ELF-1 (cell line): ENCODE data around the gene POU2AF2.

ENCODE experiments used
- DNase-seq: peaks from one replicate; pipeline ENCODE4 v3.0.0-alpha.2; 2016; ENCODE audit warnings: low read depth, low spot score

POU2AF2 gene

GRCh38 chr11:111330234-111330893 is 84.8 kb downstream of the POU2AF2 start:
- no peak for DNase-seq

DNA sequence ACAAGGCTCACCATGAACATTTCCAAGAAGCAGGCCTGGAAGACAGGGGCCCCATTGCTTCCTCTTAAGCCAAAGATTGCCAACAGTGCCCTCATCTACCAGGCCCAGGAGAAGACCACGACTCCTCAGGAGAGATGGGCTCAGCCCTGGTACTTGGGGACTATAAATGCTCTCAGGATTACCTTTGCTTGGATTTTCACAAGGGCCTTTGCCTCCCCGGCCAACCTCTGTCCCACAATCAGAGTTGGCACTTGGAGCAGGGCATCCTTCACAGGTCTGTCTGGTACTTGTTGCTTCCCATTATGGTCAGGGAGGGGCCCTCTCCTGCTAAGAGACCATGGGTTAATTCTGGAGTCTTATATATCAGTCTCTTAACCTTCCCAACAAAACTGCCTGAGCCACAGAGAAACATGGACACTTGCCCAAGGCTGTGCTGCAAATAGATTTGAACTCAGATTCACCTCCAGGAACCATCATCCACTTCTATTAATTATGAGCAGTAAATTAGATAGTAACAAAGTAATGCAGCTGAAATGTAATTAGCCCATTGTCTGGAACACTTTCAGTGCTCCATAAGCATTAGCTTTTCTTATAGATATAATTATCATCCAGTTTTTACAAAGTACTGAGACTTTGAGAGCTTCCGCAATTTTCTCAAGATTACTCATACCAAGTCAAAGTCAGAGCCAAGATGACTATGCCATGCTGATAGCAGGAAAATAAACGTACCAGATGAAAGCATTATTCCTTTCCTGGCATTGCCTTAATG is 86.4 kb downstream of the POU2AF2 start:
- no peak for DNase-seq

DNA sequence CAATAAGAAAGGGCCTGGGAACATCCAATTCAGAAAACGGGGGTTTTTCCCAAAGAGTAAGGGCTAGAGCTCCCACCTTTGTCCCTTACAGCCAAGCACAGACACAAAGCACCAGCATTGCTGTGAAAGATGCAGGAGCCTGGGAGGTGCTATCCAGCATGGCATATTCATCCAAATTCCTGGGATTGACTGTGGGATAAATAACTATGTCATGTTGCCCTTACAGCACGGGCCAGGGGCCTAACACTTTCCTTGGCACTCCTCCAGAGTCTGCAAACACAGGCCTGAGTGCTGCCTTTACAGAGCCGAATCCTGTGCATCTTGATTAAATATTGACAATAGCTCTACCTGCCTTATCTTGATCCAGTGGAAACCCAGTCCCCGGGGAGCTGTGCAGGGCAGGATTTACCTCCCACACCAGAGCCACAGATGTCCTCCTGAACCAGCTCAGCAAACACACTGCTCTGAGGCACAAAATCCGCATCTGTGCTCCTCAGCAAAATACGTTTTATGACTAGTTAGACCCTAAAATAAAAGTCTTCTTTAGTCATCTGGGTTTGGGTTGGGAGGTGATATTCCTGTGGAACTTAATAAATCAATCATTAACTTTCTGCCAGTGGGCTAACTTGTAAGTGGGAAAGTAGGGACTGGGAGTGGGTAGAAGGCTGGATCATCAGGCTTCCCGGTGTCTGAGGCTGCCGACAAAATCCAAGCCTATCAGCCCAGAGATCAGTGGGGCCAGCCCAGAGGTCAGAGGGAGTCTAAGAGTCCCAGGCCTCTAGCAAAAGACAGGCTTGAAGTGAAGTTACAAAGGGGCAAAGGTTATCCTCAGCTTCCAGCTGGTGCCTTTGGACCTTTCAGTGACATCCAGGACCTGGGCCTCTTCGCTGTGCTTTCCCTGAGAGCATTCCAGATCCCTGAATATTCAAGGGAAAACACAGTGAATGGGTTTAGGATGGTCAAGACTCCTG is 89.3 kb downstream of the POU2AF2 start:
- DNase-seq = peak; percentile 52

GRCh38 chr11:111335549-111335948 is 90.0 kb downstream of the POU2AF2 start:
- no peak for DNase-seq
